ENCODE results near the gene LIMS2.

LIMS2 gene, protein sequence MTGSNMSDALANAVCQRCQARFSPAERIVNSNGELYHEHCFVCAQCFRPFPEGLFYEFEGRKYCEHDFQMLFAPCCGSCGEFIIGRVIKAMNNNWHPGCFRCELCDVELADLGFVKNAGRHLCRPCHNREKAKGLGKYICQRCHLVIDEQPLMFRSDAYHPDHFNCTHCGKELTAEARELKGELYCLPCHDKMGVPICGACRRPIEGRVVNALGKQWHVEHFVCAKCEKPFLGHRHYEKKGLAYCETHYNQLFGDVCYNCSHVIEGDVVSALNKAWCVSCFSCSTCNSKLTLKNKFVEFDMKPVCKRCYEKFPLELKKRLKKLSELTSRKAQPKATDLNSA

DNA sequence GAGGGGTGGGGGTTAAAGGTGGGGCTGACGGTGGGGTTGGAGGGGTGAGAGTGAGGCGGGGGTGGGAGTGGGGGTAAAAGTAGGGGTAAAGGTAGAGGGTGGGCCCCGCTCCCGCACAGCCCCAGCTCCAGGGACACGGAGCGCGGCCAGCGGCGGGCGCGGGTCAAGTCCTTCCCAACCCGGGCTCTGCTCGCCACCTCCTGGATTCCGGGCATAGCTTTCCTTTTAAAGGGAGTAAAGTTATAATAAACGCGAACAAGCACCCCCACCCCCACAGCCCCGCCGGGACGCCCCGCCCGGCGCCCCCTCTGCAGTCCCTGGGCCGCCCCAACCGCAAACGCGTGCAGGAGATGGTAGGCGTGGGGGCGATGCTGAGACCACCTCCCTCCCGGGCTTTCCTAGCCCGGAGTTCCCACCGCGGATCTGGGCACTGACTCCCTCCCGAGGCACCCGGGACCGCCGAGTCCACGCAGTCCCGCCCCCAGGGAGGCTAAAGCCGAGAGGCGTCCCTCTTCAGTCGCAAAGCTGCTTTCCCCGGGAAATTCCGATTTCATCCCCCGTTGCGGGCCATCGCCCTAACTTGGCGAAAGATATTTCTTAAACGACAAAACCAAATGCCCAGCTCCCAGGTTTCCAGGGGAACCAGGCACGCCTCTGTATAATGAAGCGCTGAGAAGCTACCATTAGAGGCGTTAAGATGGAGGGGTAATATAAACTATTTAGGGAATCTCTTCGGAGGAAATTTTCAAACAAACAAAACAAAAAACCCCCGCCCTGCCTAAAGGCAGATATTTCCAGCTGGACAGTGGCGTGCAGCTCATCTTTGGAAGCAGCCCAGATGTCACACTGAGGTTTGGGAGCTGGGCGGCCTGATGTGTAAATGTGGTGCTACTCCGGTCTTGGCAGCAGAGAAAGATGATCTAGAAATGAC lies at the start of gene LIMS2:
TSS of gene LIMS2 (minus strand) at position 200 of the 931 bp plus-strand sequence. CDS start 506 bp downstream, outside the sequence.
- TF ChIP-seq, protein P1, sequence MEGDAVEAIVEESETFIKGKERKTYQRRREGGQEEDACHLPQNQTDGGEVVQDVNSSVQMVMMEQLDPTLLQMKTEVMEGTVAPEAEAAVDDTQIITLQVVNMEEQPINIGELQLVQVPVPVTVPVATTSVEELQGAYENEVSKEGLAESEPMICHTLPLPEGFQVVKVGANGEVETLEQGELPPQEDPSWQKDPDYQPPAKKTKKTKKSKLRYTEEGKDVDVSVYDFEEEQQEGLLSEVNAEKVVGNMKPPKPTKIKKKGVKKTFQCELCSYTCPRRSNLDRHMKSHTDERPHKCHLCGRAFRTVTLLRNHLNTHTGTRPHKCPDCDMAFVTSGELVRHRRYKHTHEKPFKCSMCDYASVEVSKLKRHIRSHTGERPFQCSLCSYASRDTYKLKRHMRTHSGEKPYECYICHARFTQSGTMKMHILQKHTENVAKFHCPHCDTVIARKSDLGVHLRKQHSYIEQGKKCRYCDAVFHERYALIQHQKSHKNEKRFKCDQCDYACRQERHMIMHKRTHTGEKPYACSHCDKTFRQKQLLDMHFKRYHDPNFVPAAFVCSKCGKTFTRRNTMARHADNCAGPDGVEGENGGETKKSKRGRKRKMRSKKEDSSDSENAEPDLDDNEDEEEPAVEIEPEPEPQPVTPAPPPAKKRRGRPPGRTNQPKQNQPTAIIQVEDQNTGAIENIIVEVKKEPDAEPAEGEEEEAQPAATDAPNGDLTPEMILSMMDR (IDR thresholded peaks at IDR 0.05; ENCODE audit: insufficient read depth, low read depth, low read length, missing control alignments) = no peak
- H3K4me3 ChIP-seq (ENCODE audit: low read length) = no peak within 1 kb of the TSS
- no peak for DNase-seq (ENCODE audit: low read depth)

DNA sequence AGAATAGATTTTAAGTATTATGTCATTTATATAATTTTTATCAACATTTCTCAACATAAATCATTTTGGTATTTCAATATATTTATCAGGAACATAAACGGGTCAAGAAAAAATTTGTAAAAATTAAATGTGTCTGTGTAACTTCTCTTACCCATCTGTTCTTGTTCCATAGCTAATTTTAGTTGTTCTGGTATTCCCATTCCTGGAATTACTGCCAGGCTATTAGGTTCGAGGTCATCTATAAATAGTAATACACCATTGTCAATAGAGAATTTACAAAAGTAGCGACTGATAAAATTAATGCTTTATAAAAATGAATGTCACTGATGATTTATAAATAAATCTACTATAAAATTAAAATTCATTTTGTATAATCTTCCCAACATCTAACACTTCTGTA lies 47.5 kb upstream of the LIMS2 start:
- H3K4me3 ChIP-seq (ENCODE audit: low read length) = no peak overlapping the region
- TF ChIP-seq, protein P1 (IDR thresholded peaks at IDR 0.05; ENCODE audit: insufficient read depth, low read depth, low read length, missing control alignments) = no peak
- no peak for DNase-seq (ENCODE audit: low read depth)

DNA sequence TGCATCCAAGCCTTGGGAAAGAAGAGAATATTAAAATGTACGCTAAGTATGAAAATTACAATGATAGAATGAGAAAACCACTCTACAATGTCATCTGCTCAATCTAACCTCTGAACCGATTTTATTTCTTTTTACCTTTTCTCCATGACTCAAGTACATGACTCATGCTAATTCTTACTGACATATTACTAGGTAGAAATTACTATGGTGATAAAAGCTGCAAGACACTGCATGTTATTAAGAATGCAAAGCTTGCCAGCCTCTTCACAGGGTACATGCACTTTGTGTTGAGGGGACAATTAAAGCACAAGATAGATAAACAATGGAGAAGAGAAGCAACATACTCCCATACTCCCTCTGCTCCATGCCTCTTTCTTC lies 46.6 kb upstream of the LIMS2 start:
- TF ChIP-seq, protein P1 (IDR thresholded peaks at IDR 0.05; ENCODE audit: insufficient read depth, low read depth, low read length, missing control alignments) = no peak
- peak; percentile 78 for DNase-seq (ENCODE audit: low read depth)
- no peak overlapping the region for H3K4me3 ChIP-seq (ENCODE audit: low read length)

DNA sequence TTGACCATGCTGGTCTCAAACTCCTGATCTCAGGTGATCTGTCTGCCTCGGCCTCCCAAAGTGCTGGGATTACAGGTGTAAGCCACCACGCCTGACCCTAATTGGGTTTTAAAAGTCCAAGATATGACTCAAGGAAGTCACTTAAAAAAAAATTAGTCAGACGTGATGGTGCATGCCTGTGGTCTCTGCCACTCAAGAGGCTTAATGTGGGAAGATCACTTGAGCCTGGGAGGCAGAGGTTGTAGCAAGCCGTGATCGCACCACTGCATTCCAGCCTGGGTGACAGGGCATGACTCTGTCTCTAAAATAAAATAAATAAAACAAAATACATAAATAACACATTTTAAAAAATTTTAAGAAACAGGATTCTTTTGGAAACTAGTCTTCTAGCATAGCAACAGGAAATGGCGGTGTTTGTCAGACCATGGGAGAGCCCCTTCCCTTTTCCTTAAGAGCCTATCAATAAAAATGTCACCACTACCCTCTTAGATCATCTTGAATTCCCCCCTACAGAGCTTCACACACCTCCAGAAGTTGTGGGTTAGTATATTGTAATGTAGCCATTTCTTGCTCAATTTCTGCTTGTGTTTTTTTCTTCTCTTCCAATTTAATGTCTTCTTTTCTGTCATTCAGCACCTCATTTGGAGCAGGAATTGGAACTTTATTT lies 46.1 kb upstream of the LIMS2 start:
- no peak overlapping the region for H3K4me3 ChIP-seq (ENCODE audit: low read length)
- DNase-seq (ENCODE audit: low read depth) = peak; percentile 73
- TF ChIP-seq, protein P1 (IDR thresholded peaks at IDR 0.05; ENCODE audit: insufficient read depth, low read depth, low read length, missing control alignments) = no peak

DNA sequence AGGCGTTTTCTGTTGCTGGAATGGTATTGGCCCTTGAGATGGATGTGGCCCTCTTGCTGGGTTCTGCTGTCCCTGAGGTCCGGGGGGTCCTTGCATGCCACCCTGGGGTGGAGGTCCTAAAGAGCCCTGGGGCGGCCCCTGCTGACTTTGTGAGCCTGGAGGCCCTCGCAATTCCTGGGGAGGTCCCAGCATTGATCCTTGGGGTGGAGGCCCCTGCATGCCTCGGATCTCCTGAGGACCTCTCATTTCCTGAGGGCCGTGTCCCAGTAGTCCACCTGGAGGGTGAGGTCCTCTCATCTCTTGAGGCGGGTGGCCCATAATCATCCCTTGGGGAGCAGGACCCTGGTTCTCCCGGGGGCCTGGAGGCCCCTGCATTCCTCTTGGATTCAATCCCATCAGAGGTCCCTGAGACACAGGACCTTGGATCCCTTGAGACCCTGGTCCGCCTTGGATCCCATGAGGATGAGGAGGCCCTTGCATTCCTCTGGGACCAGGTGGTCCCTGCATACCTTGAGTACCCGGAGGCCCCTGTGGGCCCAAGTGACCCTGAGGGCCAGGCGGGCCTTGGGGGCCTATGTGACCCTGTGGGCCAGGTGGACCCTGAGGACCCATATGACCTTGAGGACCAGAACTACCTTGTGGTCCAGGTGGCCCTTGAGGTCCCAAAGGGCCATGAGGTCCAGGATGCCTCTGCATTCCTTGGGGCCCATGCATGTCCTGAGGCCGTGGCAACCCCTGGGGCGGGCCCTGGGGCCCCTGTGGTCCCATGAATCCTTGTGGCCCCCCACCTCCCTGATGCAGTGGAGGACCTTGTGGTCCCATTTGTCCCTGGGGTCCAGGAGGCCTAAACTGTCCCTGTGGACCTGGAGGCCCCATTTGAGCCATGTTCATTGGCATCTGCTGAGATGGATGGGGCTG lies 44.2 kb upstream of the LIMS2 start:
- no peak for DNase-seq (ENCODE audit: low read depth)
- H3K4me3 ChIP-seq (ENCODE audit: low read length) = no peak overlapping the region
- TF ChIP-seq, protein P1 (IDR thresholded peaks at IDR 0.05; ENCODE audit: insufficient read depth, low read depth, low read length, missing control alignments) = no peak

DNA sequence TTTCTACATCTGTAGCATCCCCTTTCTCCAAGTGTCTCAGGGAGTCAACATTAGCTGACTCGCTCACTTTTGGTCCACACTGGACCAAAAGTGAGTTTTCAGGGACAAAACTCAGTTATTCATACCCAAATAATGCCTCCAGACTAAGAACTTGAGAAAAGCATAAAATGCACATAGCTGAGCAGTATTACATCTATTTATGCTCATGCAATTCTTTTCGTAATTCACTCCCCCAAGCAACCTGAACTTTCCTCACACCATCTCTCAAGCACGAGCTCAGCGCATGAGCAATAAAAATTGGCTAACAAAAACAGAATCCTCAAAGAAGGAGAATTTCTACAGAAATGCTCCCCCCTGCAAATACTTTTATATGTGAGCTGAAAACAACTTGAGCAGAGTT lies 42.9 kb upstream of the LIMS2 start:
- no peak for DNase-seq (ENCODE audit: low read depth)
- TF ChIP-seq, protein P1 (IDR thresholded peaks at IDR 0.05; ENCODE audit: insufficient read depth, low read depth, low read length, missing control alignments) = no peak
- H3K4me3 ChIP-seq (ENCODE audit: low read length) = no peak overlapping the region
